ENCODE data around the gene CALN1. TPM values are rescaled to one million over a fixed set of nuclear protein-coding genes. Genes with fewer than 3 reads are reported as not detected.

Gene CALN1
- polyA plus RNA-seq, 1 experiment: not detected

- no peak for DNase-seq (ENCODE audit: low read depth)
- Histone ChIP-seq H3K36me3 (ENCODE audit: control insufficient read depth, insufficient read depth, low read length) (no peaks in the 10 kb centered on the region), H3K4me3 (ENCODE audit: low read depth, low read length) (no peak overlapping the region), H3K27me3 (ENCODE audit: control insufficient read depth, insufficient read depth, low read length) (no peaks in the 10 kb centered on the region)
- ChIA-PET CTCF (no interaction called here), POLR2A (no interaction called here)
- no peak for TF ChIP-seq CTCF (IDR thresholded peaks at IDR 0.05; ENCODE audit: insufficient read depth, low read depth, low read length)
These were observed 566.0 kb downstream of the CALN1 start for GRCh38 chr7:71846160-71846559.

- H3K4me3 ChIP-seq (ENCODE audit: low read depth, low read length): no peak overlapping the region
- no peaks in the 10 kb centered on the region for H3K27me3 ChIP-seq (ENCODE audit: control insufficient read depth, insufficient read depth, low read length)
- DNase-seq (ENCODE audit: low read depth): no peak
- no peaks in the 10 kb centered on the region for H3K36me3 ChIP-seq (ENCODE audit: control insufficient read depth, insufficient read depth, low read length)
- ChIA-PET CTCF (no interaction called here), POLR2A (no interaction called here)
- TF ChIP-seq CTCF (IDR thresholded peaks at IDR 0.05; ENCODE audit: insufficient read depth, low read depth, low read length): no peak
These were observed 568.5 kb downstream of the CALN1 start for GRCh38 chr7:71843676-71844075.

- DNase-seq (ENCODE audit: low read depth): no peak
- Histone ChIP-seq H3K27me3 (ENCODE audit: control insufficient read depth, insufficient read depth, low read length) (no peaks in the 10 kb centered on the region), H3K4me3 (ENCODE audit: low read depth, low read length) (no peak overlapping the region), H3K36me3 (ENCODE audit: control insufficient read depth, insufficient read depth, low read length) (no peaks in the 10 kb centered on the region)
- CTCF ChIA-PET: no interaction called here
- TF ChIP-seq CTCF (IDR thresholded peaks at IDR 0.05; ENCODE audit: insufficient read depth, low read depth, low read length): no peak
- POLR2A ChIA-PET: no interaction called here
These were observed 569.4 kb downstream of the CALN1 start for GRCh38 chr7:71842786-71843185.

- H3K4me3 ChIP-seq (ENCODE audit: low read depth, low read length): no peak overlapping the region
- CTCF ChIA-PET: no interaction called here
These were observed 569.8 kb downstream of the CALN1 start for GRCh38 chr7:71842381-71842780.

GRCh38 chr7:71835056-71835455 lies 577.1 kb downstream of the CALN1 start:
- ChIA-PET POLR2A (no interaction called here), CTCF (no interaction called here)
- Histone ChIP-seq H3K36me3 (ENCODE audit: control insufficient read depth, insufficient read depth, low read length) (no peaks in the 10 kb centered on the region), H3K4me3 (ENCODE audit: low read depth, low read length) (no peak overlapping the region), H3K27me3 (ENCODE audit: control insufficient read depth, insufficient read depth, low read length) (no peaks in the 10 kb centered on the region)
- DNase-seq (ENCODE audit: low read depth): no peak
- no peak for TF ChIP-seq CTCF (IDR thresholded peaks at IDR 0.05; ENCODE audit: insufficient read depth, low read depth, low read length)

More at GRCh38 chr7:71842381-71842780, 569.8 kb downstream of the CALN1 start:
- TF ChIP-seq CTCF (IDR thresholded peaks at IDR 0.05; ENCODE audit: insufficient read depth, low read depth, low read length): no peak
- POLR2A ChIA-PET: no interaction called here
- DNase-seq (ENCODE audit: low read depth): no peak
- Histone ChIP-seq H3K36me3 (ENCODE audit: control insufficient read depth, insufficient read depth, low read length) (no peaks in the 10 kb centered on the region), H3K27me3 (ENCODE audit: control insufficient read depth, insufficient read depth, low read length) (no peaks in the 10 kb centered on the region)
